Stomach (tissue), 4 donors: ENCODE data around the gene NUB1.

Source experiments
- EP300 ChIP-seq: sonication (generic); formaldehyde crosslinking; IDR thresholded peaks from one replicate; pipeline ENCODE4 v1.6.1; 2017; ENCODE audit warnings: antibody characterized with exemption
- POLR2A ChIP-seq, 4 donors: fragments of 450-650 bp; IDR thresholded peaks; one replicate each; pipeline ENCODE4 v1.6.1; 2016; ENCODE audit warnings: antibody characterized with exemption in 4 of 4, control low read depth in 2 of 4, mild to moderate bottlenecking in 1 of 4, moderate library complexity in 1 of 4
- POLR2AphosphoS5 ChIP-seq, 3 donors: sonication (generic); formaldehyde crosslinking; IDR thresholded peaks; one replicate each; pipeline ENCODE4 v1.6.1; 2016; ENCODE audit warnings: antibody characterized with exemption in 3 of 3
- TF ChIP-seq, protein P1 (sequence below), 7 experiments: fragments of 450-650 bp in 4 of 7; fragments of 200-600 bp in 3 of 7; sonication (generic) in 3 of 7; IDR thresholded peaks; one replicate each; pipeline ENCODE4 v1.5.1; 2016 to 2019; ENCODE audit warnings: antibody characterized with exemption in 7 of 7, control low read depth in 2 of 7, mild to moderate bottlenecking in 1 of 7

DNA sequence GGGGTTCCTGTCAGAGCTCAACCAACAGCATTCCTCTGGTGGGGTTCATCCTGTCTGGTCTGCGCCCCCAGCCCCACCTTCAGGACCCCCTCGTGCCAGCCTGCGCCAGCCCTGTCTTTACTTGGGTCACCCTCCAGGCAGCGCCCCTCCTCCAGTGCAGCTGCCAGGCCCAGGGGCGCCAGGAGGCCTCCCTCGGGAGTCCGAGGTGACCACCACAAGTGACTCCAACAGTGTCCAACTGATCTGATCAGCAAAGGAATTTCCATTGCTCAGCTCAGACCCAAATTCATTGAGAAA is 57.6 kb downstream of the NUB1 start:
- TF ChIP-seq EP300 (no peak), POLR2A (IDR thresholded peaks at IDR 0.05) (no peak), POLR2AphosphoS5 (IDR thresholded peaks at IDR 0.05) (no peak)
- TF ChIP-seq, protein P1, sequence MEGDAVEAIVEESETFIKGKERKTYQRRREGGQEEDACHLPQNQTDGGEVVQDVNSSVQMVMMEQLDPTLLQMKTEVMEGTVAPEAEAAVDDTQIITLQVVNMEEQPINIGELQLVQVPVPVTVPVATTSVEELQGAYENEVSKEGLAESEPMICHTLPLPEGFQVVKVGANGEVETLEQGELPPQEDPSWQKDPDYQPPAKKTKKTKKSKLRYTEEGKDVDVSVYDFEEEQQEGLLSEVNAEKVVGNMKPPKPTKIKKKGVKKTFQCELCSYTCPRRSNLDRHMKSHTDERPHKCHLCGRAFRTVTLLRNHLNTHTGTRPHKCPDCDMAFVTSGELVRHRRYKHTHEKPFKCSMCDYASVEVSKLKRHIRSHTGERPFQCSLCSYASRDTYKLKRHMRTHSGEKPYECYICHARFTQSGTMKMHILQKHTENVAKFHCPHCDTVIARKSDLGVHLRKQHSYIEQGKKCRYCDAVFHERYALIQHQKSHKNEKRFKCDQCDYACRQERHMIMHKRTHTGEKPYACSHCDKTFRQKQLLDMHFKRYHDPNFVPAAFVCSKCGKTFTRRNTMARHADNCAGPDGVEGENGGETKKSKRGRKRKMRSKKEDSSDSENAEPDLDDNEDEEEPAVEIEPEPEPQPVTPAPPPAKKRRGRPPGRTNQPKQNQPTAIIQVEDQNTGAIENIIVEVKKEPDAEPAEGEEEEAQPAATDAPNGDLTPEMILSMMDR (IDR thresholded peaks at IDR 0.05), result no peak
